Activated T-cell treated with anti-CD3 and anti-CD28 coated beads for 48 hours (primary cell): ENCODE results near the gene LYRM4.
"Not testable (repeated sequence)": the region's sequence is repeated elsewhere in the genome, so short reads cannot be mapped to it uniquely, and the experiment has no call there.

Experiments used
- DNase-seq: peaks from one replicate; pipeline ENCODE4 v3.0.0-alpha.2; 2020; ENCODE audit warnings: low read depth

Gene LYRM4

GRCh38 chr6:5121956-5122355 lies 138.8 kb downstream of the LYRM4 start:
- DNase-seq = no peak

DNA sequence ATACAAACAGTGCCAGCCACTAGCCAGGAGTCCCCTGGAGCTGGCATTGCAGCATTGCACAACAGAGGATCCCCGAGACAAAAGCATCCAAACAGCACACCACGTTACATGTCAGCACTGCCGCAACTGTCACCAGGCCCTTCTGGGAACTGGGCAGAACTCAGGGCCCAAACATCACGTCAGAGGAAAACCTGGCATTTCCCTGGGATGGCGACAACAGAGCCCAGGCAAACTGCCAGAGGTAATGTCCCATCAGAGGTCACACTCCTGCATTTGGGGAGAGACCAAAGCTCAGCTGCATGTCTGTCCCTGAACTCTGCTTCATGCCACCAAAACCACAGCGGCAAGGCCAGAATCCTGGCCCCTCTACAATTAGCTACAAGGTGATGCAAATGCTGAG lies 139.3 kb downstream of the LYRM4 start:
- DNase-seq = no peak

- not testable (repeated sequence) for DNase-seq
Measured at GRCh38 chr6:5120543-5120942, 140.2 kb downstream of the LYRM4 start.

- DNase-seq = no peak
Measured at GRCh38 chr6:5120011-5120410, 140.7 kb downstream of the LYRM4 start.

- no peak for DNase-seq
Measured at GRCh38 chr6:5119090-5119951, 141.4 kb downstream of the LYRM4 start.

- no peak for DNase-seq
Measured at GRCh38 chr6:5116243-5116991, 144.3 kb downstream of the LYRM4 start.

GRCh38 chr6:5115168-5115567 lies 145.6 kb downstream of the LYRM4 start:
- DNase-seq = no peak

GRCh38 chr6:5113096-5113495 lies 147.7 kb downstream of the LYRM4 start:
- no peak for DNase-seq

DNA sequence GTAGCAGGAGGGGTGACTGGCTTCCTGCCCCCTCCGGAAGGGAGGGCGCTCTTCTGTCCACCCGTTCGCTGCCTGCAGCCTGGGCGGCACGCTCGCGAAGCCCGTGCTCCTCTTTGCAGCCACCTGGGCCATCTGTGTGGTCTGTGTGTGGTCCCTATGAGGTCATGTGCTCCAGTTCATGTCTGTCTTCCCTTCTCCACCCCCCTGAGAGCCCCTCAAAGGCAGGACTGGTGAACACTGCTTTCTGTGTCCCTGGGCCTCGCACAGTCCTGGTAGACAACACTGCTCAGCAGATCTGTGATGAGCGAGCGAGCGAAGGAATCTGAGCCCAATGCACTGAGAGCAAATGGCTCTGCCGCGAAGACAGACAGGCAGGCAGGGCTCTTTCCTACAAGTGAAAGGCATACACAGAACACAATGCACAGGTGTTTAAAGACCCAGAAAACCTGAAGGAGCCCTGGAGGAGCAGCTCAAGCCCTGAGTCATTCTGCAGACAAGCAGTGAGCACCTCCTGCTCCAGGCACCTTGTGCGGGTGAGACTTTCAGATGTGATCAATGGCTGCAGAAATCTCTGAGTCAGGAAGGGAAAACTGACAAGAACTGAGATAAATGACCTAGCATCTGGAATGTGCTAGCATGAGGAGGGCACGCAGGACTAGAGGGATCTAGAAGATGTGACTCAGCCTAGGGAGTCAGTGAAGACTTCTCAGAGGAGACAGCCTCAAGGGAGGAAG lies 148.5 kb downstream of the LYRM4 start:
- no peak for DNase-seq

GRCh38 chr6:5111626-5112025 lies 149.1 kb downstream of the LYRM4 start:
- DNase-seq = no peak

GRCh38 chr6:5110246-5110645 lies 150.5 kb downstream of the LYRM4 start:
- no peak for DNase-seq

DNA sequence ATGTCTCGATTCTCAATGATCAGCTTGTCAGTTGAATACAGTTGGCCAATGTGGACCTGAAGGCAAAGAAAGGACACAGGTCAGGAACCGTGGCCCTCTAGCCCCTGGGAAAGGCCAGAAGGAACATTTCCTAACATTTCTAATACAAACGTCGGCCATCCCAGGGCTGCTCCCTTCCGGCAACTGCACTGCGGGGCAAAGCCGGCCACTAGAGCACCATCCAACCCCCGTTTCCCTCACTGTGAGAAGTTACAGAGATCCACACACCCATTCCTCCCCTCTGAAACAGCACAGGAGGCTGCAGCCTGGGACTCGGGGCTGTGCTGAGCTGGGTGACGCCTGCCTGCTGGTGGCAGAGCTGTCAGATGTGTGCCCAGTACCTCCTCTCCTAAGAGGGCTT lies 151.3 kb downstream of the LYRM4 start:
- no peak for DNase-seq

GRCh38 chr6:5108536-5109150 lies 152.1 kb downstream of the LYRM4 start:
- no peak for DNase-seq

DNA sequence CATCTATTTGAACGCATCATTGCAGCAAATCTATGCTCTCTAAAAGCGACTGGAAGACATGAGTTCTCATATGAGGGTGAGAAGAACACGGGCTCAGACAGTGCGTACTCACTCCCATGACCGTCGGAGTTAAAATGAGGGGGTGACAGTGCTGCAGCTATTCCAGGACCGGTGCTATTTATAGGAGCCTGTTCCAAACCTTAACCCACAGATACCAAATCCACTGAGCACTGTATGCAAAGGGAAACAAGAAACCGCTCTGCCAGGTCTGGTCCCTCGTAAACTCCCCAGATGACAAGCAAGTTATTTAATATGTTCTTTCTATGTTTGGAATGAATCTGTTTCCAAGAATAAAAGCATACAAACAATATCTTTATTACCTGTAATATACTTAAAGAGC lies 152.7 kb downstream of the LYRM4 start:
- no peak for DNase-seq

- DNase-seq = no peak
Measured at GRCh38 chr6:5107341-5107740, 153.4 kb downstream of the LYRM4 start.

GRCh38 chr6:5105146-5105545 lies 155.6 kb downstream of the LYRM4 start:
- DNase-seq = no peak

DNA sequence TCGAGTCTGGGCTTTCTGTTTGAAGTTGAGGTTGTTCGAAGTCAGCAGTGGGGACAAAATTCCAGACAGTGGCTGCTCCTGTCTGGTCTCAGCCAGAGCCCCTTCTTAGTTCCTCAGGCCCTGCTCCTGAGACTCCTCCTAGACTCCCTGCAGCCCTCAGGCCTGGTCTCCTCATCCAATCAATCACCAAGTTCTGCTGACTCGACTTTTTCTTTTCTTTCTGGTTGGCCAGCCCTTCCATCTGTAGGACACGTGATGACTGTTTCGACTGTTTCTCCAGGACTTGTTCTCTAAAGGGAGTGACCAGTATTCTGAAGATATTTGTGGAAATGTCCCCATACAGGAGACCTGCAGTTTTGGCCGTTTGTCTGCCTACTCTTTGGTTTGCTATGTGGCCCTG lies 156.1 kb downstream of the LYRM4 start:
- DNase-seq = no peak

DNA sequence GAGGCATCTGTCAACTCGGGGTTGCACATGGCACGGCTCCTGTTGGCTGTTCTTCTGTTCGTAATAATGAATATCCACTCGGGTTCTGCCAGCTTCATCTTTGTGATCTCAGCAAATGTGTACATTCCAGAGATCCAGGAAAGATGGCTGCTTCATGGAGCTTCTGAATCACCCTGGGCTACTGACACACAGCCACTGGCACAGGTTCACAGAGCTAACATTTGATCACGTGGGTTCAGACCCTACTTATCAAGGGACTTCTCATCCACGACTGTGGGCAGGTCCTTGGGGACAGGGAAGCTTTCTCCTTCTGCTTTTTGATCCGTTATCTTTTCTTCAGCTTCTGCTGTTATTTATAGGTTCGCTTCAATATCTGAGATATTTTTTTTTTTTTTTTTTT lies 157.5 kb downstream of the LYRM4 start:
- no peak for DNase-seq

- DNase-seq = no peak
Measured at GRCh38 chr6:5102267-5102970, 158.3 kb downstream of the LYRM4 start.

DNA sequence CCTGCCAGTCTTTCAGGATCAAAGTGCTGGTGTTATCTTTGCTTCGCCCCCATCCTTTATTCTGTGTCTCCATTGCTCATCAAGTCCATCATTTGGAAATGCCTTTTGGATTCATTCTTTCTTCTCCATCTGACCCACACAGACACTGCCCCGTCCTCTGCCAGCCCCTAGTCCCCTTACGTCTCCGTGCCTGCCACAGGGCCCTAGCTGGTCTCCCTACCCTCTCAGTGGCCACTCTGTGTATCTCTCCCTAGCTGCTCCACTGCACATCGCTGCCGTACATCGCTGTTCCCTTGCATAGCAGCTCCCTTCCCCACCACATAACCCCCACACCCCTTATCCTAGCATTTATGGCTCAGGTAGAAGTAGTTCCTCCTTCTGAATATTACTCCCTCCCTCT lies 159.9 kb downstream of the LYRM4 start:
- no peak for DNase-seq

DNA sequence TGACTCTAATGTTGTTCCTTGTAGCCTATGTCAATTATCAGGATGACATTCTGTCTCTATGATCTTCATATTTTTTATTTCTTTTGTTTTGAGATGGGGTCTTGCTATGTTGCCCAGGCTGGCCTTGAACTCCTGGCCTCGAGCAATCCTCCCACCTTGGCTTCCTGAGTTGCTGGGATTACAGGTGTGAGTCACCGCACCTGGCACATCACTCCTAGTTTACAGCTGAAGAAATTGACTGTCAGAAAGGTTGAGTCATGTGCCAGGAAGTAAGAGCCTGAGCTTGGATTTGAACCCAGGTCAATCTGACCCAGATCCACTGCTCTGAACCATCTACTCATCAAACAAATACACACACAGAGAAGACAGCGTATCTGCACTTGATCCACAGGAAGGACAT lies 161.2 kb downstream of the LYRM4 start:
- DNase-seq = no peak
